Osteoblast (primary cell): Measurements from ENCODE around the gene ZBTB18. TPM values are rescaled to one million over a fixed set of nuclear protein-coding genes. Genes with fewer than 3 reads are reported as not detected.
A peak's percentile ranks its signal among the peaks of the same experiment; 100 is the strongest.

Source experiments
- DNase-seq: peaks from one replicate; pipeline ENCODE4 v3.0.0; 2011; ENCODE audit warnings: low spot score, mixed read lengths; ENCODE audit not compliant: insufficient read length; ENCODE audit errors: missing footprints
- H2AFZ ChIP-seq: 2 replicates; pipeline ENCODE4 v1.6.0; 2011; ENCODE audit warnings: mild to moderate bottlenecking, low read length
- H3K27ac ChIP-seq: 2 replicates; pipeline ENCODE4 v1.5.1; 2011; ENCODE audit warnings: mild to moderate bottlenecking, low read depth, low read length, moderate library complexity
- H3K27me3 ChIP-seq: 2 replicates; pipeline ENCODE4 v1.6.0; 2012; ENCODE audit warnings: mild to moderate bottlenecking, control low read depth, inconsistent platforms, low read length, moderate library complexity; ENCODE audit not compliant: insufficient read depth
- H3K36me3 ChIP-seq: 2 replicates; pipeline ENCODE4 v1.5.1; 2011; ENCODE audit warnings: mild to moderate bottlenecking, low read length, control low read depth, moderate library complexity; ENCODE audit not compliant: insufficient read depth
- H3K4me1 ChIP-seq: 2 replicates; pipeline ENCODE4 v1.5.1; 2011; ENCODE audit warnings: mild to moderate bottlenecking, low read length, control low read depth, moderate library complexity; ENCODE audit not compliant: insufficient read depth
- H3K4me2 ChIP-seq: 2 replicates; pipeline ENCODE4 v1.6.0; 2011; ENCODE audit warnings: mild to moderate bottlenecking, low read length; ENCODE audit not compliant: insufficient read depth
- H3K4me3 ChIP-seq: fragments of 200-600 bp; sonication (generic); 3 replicates; pipeline ENCODE4 v1.5.1; 2012; ENCODE audit warnings: mild to moderate bottlenecking, low read length, inconsistent platforms; ENCODE audit not compliant: insufficient read depth
- H3K79me2 ChIP-seq: 2 replicates; pipeline ENCODE4 v1.6.0; 2012; ENCODE audit warnings: mild to moderate bottlenecking, low read length, control low read depth, inconsistent platforms; ENCODE audit not compliant: insufficient read depth
- H3K9me3 ChIP-seq: 2 replicates; pipeline ENCODE4 v1.5.1; 2011; ENCODE audit warnings: low read depth, low read length, control low read depth
- H4K20me1 ChIP-seq: 2 replicates; pipeline ENCODE4 v1.6.0; 2012; ENCODE audit warnings: mild to moderate bottlenecking, low read length, control low read depth; ENCODE audit not compliant: insufficient read depth
- CTCF ChIP-seq: IDR thresholded peaks from 2 replicates; pipeline ENCODE4 v1.5.1; 2011; ENCODE audit warnings: mild to moderate bottlenecking, low read depth, low read length, moderate library complexity; ENCODE audit errors: extremely low read depth
- total RNA-seq: library from RNA; depleted of rRNA; stranded (reverse); fragments of >200 nt; gene quantifications from 2 replicates; pipeline ENCODE4 v1.2.3, GENCODE V29; 2012

Gene ZBTB18
- total RNA-seq, 1 donor = 10.5 TPM

- Histone ChIP-seq H3K9me3 (no peaks in the 10 kb centered on the region), H3K27me3 (no peaks in the 10 kb centered on the region), H4K20me1 (peaks cover 28% of the 10 kb centered on the region), H3K79me2 (peaks cover 44% of the 10 kb centered on the region), H3K36me3 (peaks cover 15% of the 10 kb centered on the region), H2AFZ (peak overlapping the region; percentile 17), H3K4me2 (no peak overlapping the region), H3K4me3 (no peak overlapping the region), H3K27ac (no peak overlapping the region), H3K4me1 (peaks cover 14% of the 10 kb centered on the region)
- no peak for TF ChIP-seq CTCF
- DNase-seq = no peak
Measured at GRCh38 chr1:244052016-244052727, 1.1 kb downstream of the ZBTB18 start.

- H3K4me2 ChIP-seq = no peak overlapping the region
- no peak for TF ChIP-seq CTCF
- no peak for DNase-seq
- H3K36me3 ChIP-seq = peaks cover 15% of the 10 kb centered on the region
- H3K27ac ChIP-seq = no peak overlapping the region
- no peaks in the 10 kb centered on the region for H3K9me3 ChIP-seq
- peaks cover 14% of the 10 kb centered on the region for H3K4me1 ChIP-seq
- no peak overlapping the region for H2AFZ ChIP-seq
- no peaks in the 10 kb centered on the region for H3K27me3 ChIP-seq
- peaks cover 28% of the 10 kb centered on the region for H4K20me1 ChIP-seq
- no peak overlapping the region for H3K4me3 ChIP-seq
- peaks cover 44% of the 10 kb centered on the region for H3K79me2 ChIP-seq
Measured at GRCh38 chr1:244052728-244053312, 1.7 kb downstream of the ZBTB18 start.

- no peak overlapping the region for H3K4me3 ChIP-seq
- H3K4me2 ChIP-seq = no peak overlapping the region
- H3K27me3 ChIP-seq = no peaks in the 10 kb centered on the region
- H3K36me3 ChIP-seq = peaks cover 15% of the 10 kb centered on the region
- H3K9me3 ChIP-seq = no peaks in the 10 kb centered on the region
- peaks cover 14% of the 10 kb centered on the region for H3K4me1 ChIP-seq
- H4K20me1 ChIP-seq = peaks cover 28% of the 10 kb centered on the region
- H2AFZ ChIP-seq = no peak overlapping the region
- H3K79me2 ChIP-seq = peaks cover 44% of the 10 kb centered on the region
- no peak for TF ChIP-seq CTCF
- DNase-seq = no peak
- no peak overlapping the region for H3K27ac ChIP-seq
Measured at GRCh38 chr1:244053831-244054230, 2.7 kb downstream of the ZBTB18 start.

- peaks cover 28% of the 10 kb centered on the region for H4K20me1 ChIP-seq
- no peak for TF ChIP-seq CTCF
- H3K4me2 ChIP-seq = no peak overlapping the region
- no peaks in the 10 kb centered on the region for H3K27me3 ChIP-seq
- H3K9me3 ChIP-seq = no peaks in the 10 kb centered on the region
- no peak overlapping the region for H2AFZ ChIP-seq
- H3K4me1 ChIP-seq = peaks cover 14% of the 10 kb centered on the region
- H3K36me3 ChIP-seq = peaks cover 15% of the 10 kb centered on the region
- peaks cover 44% of the 10 kb centered on the region for H3K79me2 ChIP-seq
- no peak overlapping the region for H3K27ac ChIP-seq
- H3K4me3 ChIP-seq = no peak overlapping the region
- DNase-seq = no peak
Measured at GRCh38 chr1:244054247-244054923, 3.3 kb downstream of the ZBTB18 start.
